Stimulated activated naive CD8-positive, alpha-beta T cell treated with anti-CD3 and anti-CD28 coated beads, Interleukin-15, Interleukin-2, amounts not matched to agents 100 ng/mL and 50 ng/mL, for 24 hours (primary cell): Measurements from ENCODE around the gene CPEB2.

Experiments
- H3K27ac Mint-ChIP-seq: one replicate; pipeline ENCODE4 v1.8.0; 2021; ENCODE audit warnings: mild to moderate bottlenecking, mixed read lengths
- H3K27me3 Mint-ChIP-seq: one replicate; pipeline ENCODE4 v1.8.0; 2021; ENCODE audit warnings: mixed read lengths
- H3K36me3 Mint-ChIP-seq: one replicate; pipeline ENCODE4 v1.8.0; 2021; ENCODE audit warnings: low read depth, mixed read lengths
- H3K4me1 Mint-ChIP-seq: one replicate; pipeline ENCODE4 v1.8.0; 2021; ENCODE audit warnings: low read depth, mixed read lengths
- H3K4me3 Mint-ChIP-seq: one replicate; pipeline ENCODE4 v1.8.0; 2021; ENCODE audit warnings: mild to moderate bottlenecking, mixed read lengths
- H3K9me3 Mint-ChIP-seq: one replicate; pipeline ENCODE4 v1.8.0; 2021; ENCODE audit warnings: mixed read lengths

The CPEB2 gene

DNA sequence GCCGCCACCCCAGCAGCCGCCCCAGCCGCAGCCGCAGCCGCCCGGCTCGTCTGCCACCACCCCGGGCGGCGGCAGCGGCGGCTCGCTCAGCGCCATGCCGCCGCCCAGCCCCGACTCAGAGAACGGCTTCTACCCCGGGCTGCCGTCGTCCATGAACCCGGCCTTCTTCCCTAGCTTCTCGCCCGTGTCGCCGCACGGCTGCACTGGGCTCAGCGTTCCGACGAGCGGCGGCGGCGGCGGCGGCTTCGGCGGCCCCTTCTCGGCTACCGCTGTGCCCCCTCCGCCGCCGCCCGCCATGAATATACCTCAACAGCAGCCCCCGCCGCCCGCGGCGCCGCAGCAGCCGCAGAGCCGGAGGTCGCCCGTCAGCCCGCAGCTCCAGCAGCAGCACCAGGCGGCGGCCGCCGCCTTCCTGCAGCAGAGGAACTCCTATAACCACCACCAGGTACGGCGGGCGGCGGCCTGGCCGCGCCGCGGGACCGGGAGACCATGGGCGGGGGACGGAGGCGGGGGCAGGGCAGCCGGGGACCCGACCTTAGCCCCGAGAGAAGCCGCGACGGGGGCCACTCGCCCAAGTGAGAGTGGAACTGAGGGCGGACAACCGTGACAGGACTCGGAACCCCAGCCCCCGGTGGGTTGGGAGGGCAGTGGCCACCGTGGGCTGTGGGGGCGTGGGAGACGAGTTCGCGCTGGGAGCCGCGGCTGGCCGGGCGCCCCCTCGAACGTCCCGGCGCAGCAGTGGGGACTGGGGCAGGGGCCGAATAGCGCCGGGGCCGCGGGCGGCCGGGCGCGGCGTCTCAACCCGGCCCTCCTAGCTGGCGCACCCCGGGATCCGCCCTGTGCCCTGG is 1.8 kb downstream of the CPEB2 start:
- H3K9me3 Mint-ChIP-seq: no peaks in the 10 kb centered on the region
- peak overlapping the region; percentile 92 for H3K4me3 Mint-ChIP-seq
- no peak overlapping the region for H3K27ac Mint-ChIP-seq
- H3K4me1 Mint-ChIP-seq: peaks cover 20% of the 10 kb centered on the region
- H3K36me3 Mint-ChIP-seq: peaks cover 9% of the 10 kb centered on the region
- H3K27me3 Mint-ChIP-seq: no peaks in the 10 kb centered on the region

DNA sequence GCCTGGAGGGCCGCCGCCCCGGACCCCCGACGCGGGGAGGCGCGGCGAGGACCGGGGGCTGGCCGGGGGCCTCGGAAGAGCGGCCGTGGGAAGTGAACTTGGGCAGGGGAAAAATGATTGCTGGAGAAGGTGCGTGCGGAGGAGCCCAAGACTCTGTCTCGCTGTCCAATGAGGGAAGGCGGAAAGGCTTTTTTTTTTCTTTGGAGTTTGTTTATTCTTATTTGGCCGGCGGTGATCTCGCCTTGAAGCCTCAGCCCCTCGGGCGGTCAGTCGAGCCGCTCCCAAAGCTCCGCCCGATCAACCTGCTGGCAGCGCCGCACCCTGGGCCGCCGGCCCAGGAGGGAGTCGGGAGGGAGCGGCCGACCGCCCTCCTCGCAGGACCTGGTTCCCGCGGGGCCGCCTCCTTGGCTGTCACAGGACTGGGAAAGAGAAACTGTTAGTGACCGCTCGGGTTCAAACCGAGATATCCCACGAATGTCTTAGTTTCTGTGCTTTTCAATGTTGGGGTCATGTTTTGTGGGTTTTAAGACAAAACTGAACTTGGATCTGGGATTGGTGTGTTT is 2.5 kb downstream of the CPEB2 start:
- H3K36me3 Mint-ChIP-seq: peaks cover 16% of the 10 kb centered on the region
- H3K27me3 Mint-ChIP-seq: no peaks in the 10 kb centered on the region
- no peaks in the 10 kb centered on the region for H3K9me3 Mint-ChIP-seq
- peak overlapping the region; percentile 90 for H3K27ac Mint-ChIP-seq
- H3K4me1 Mint-ChIP-seq: peaks cover 27% of the 10 kb centered on the region
- H3K4me3 Mint-ChIP-seq: peak overlapping the region; percentile 92

- Mint-ChIP-seq H3K27me3 (no peaks in the 10 kb centered on the region), H3K4me1 (peaks cover 34% of the 10 kb centered on the region), H3K4me3 (peak overlapping the region; percentile 92), H3K27ac (peak overlapping the region; percentile 90), H3K9me3 (no peaks in the 10 kb centered on the region), H3K36me3 (peaks cover 23% of the 10 kb centered on the region)
Observed at GRCh38 chr4:15005474-15006115, 3.3 kb downstream of the CPEB2 start.

DNA sequence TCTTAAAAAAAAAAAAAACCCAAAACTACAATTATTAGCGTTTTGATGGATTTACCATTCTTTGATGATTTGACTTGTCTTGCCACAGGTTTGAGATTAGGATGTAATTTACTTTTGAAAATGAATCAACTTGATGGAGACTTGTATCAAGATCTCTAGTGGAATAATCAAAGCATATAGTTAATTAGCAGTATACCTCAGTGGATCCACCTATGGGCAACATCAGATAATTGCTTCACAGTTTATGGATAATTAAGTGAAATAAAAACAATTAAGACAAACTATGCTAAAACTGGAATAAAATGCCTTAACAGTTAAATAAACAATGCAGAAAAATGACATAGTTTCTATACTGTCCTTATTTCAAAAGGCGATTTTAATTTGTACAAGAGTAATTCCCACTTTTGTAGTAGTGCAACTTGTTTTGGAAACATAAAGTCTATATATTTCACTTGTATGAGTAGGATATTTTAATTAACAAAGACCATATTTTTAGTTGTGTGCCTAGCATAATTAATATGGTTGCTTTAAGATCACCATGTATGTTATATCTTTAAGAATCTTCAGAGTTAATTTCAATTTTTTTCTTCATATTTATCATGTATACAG is 4.2 kb downstream of the CPEB2 start:
- Mint-ChIP-seq H3K4me3 (peak overlapping the region; percentile 92), H3K36me3 (peaks cover 28% of the 10 kb centered on the region), H3K27ac (no peak overlapping the region), H3K27me3 (no peaks in the 10 kb centered on the region), H3K4me1 (peaks cover 34% of the 10 kb centered on the region), H3K9me3 (no peaks in the 10 kb centered on the region)

- Mint-ChIP-seq H3K4me3 (no peak overlapping the region), H3K27me3 (no peaks in the 10 kb centered on the region), H3K9me3 (no peaks in the 10 kb centered on the region), H3K27ac (no peak overlapping the region), H3K36me3 (peaks cover 34% of the 10 kb centered on the region), H3K4me1 (peaks cover 34% of the 10 kb centered on the region)
Observed at GRCh38 chr4:15007201-15007600, 4.9 kb downstream of the CPEB2 start.

- no peak overlapping the region for H3K27ac Mint-ChIP-seq
- no peaks in the 10 kb centered on the region for H3K27me3 Mint-ChIP-seq
- no peaks in the 10 kb centered on the region for H3K9me3 Mint-ChIP-seq
- H3K4me3 Mint-ChIP-seq: no peak overlapping the region
- H3K4me1 Mint-ChIP-seq: peaks cover 49% of the 10 kb centered on the region
- peaks cover 42% of the 10 kb centered on the region for H3K36me3 Mint-ChIP-seq
Observed at GRCh38 chr4:15010038-15010585, 7.8 kb downstream of the CPEB2 start.

GRCh38 chr4:15011166-15011565 is 8.9 kb downstream of the CPEB2 start:
- Mint-ChIP-seq H3K4me1 (peaks cover 49% of the 10 kb centered on the region), H3K4me3 (no peak overlapping the region), H3K27me3 (no peaks in the 10 kb centered on the region), H3K36me3 (peaks cover 52% of the 10 kb centered on the region), H3K27ac (no peak overlapping the region), H3K9me3 (no peaks in the 10 kb centered on the region)

GRCh38 chr4:15012017-15012788 is 9.9 kb downstream of the CPEB2 start:
- Mint-ChIP-seq H3K36me3 (peaks cover 56% of the 10 kb centered on the region), H3K4me3 (no peak overlapping the region), H3K9me3 (no peaks in the 10 kb centered on the region), H3K4me1 (peaks cover 43% of the 10 kb centered on the region), H3K27ac (no peak overlapping the region), H3K27me3 (no peaks in the 10 kb centered on the region)

- H3K36me3 Mint-ChIP-seq: peaks cover 56% of the 10 kb centered on the region
Observed at GRCh38 chr4:15013585-15013984, 11.3 kb downstream of the CPEB2 start.

GRCh38 chr4:15015170-15015569 is 12.9 kb downstream of the CPEB2 start:
- peaks cover 50% of the 10 kb centered on the region for H3K4me1 Mint-ChIP-seq
- no peaks in the 10 kb centered on the region for H3K27me3 Mint-ChIP-seq
- no peaks in the 10 kb centered on the region for H3K9me3 Mint-ChIP-seq
- no peak overlapping the region for H3K27ac Mint-ChIP-seq
- no peak overlapping the region for H3K4me3 Mint-ChIP-seq
- H3K36me3 Mint-ChIP-seq: peaks cover 55% of the 10 kb centered on the region

More at GRCh38 chr4:15013585-15013984, 11.3 kb downstream of the CPEB2 start:
- Mint-ChIP-seq H3K4me1 (peaks cover 48% of the 10 kb centered on the region), H3K27ac (no peak overlapping the region), H3K27me3 (no peaks in the 10 kb centered on the region), H3K9me3 (no peaks in the 10 kb centered on the region), H3K4me3 (no peak overlapping the region)

DNA sequence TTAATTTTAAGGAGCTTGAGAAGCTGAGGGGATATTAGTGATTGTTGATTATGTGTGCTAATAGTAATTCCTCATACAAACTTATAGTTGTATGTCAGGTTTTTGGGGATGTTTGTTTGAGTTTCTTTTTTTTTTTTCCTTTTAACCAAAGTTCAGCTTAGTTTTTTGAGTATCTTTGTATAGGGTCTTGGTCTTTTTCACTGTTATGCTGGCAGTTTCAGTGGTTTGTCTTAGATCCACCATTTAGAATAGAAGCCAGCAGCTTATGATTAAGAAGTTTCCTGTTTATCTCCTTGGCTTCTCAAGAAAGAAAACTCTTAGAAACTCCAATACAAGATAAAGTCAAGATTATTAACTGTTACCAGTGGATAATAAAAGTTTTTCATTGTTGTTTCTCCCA is 16.1 kb downstream of the CPEB2 start:
- peak overlapping the region; percentile 52 for H3K27ac Mint-ChIP-seq
- H3K4me3 Mint-ChIP-seq: no peak overlapping the region
- no peaks in the 10 kb centered on the region for H3K9me3 Mint-ChIP-seq
- H3K36me3 Mint-ChIP-seq: peaks cover 53% of the 10 kb centered on the region
- H3K4me1 Mint-ChIP-seq: peaks cover 72% of the 10 kb centered on the region
- H3K27me3 Mint-ChIP-seq: no peaks in the 10 kb centered on the region

DNA sequence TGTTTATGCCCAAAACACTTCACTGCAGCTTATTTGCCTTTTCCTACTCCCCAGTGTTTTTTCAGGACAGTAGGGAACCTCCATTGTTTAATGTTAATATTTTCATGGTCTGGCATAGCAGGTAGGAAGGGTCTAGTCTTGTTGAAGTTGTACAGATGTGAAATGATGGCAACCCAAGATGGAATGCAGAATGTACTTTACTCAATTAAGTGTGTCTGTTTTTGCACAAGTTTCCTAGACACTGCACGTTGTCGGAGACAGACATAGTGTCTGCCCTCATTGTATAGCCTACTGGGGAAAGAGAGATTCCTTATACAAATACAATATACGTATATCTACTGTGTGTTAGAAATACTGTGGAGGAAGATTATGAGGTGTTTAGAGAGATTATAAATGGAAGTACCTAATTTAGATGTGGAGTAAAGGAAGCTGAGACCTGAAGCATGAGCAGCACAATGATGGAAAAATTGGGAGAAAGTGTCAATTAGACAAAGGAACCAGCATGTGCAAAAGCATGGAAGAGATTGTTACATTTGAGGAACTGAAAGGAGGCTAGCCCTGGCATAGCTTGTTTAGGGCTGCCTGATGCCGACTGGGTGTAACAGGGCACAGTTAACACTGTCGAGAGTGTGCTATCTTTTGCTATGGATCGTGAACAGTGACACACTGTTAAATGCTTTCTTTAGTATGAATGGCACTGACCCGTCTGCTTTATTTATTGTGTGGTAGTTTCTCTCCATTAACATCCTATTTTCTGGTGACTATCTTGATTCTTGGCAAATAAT is 18.4 kb downstream of the CPEB2 start:
- Mint-ChIP-seq H3K36me3 (peaks cover 47% of the 10 kb centered on the region), H3K4me3 (no peak overlapping the region), H3K9me3 (no peaks in the 10 kb centered on the region), H3K4me1 (peaks cover 55% of the 10 kb centered on the region), H3K27ac (peak overlapping the region; percentile 4), H3K27me3 (no peaks in the 10 kb centered on the region)

DNA sequence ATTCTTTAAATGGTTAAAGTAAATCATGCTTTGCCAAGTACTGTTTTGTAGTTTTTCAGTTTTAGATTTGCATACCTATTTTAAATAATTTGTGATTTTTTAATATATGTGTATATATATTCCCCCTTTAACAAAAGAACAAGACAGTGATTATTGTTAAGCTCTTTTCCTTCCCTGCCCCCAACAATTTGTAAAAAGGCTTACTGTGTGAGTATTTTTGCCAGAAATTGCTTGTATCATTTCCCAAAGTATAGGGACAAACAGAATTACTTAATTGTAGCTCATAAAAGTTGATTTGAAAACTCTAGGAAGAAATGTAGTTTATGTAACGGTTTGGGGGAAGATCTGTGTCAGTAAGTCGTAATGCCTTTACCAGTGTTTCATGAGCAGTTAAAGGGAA is 19.0 kb downstream of the CPEB2 start:
- H3K36me3 Mint-ChIP-seq: peaks cover 45% of the 10 kb centered on the region
- no peaks in the 10 kb centered on the region for H3K27me3 Mint-ChIP-seq
- H3K4me3 Mint-ChIP-seq: no peak overlapping the region
- H3K9me3 Mint-ChIP-seq: no peaks in the 10 kb centered on the region
- H3K4me1 Mint-ChIP-seq: peaks cover 50% of the 10 kb centered on the region
- H3K27ac Mint-ChIP-seq: no peak overlapping the region
